CD14-positive monocyte (primary cell): ENCODE measurements around the gene PCOLCE2. TPM values are rescaled to one million over a fixed set of nuclear protein-coding genes. Genes with fewer than 3 reads are reported as not detected.

Source experiments
- DNase-seq, 3 donors: peaks; one replicate each; pipeline ENCODE4 v3.0.0-alpha.2; 2011 to 2022
- H2AFZ ChIP-seq: 2 replicates; pipeline ENCODE4 v1.6.0; 2012; ENCODE audit warnings: mild to moderate bottlenecking, low read depth, low read length, inconsistent platforms; ENCODE audit not compliant: insufficient read depth, poor library complexity, severe bottlenecking
- H3K27ac ChIP-seq, 2 donors: 1 replicate in 1 of 2; 2 replicates in 1 of 2; pipeline ENCODE4 v1.5.1; 2012 to 2013; ENCODE audit warnings: low read length in 2 of 2, control low read depth in 1 of 2, inconsistent platforms in 1 of 2, low read depth in 1 of 2, mild to moderate bottlenecking in 1 of 2
- H3K27me3 ChIP-seq, 2 donors: one replicate each; pipeline versions ENCODE4 v1.6.0 to v1.6.1; 2011 to 2013; ENCODE audit warnings: low read length in 2 of 2; ENCODE audit not compliant: control insufficient read depth in 2 of 2, insufficient read depth in 2 of 2
- H3K36me3 ChIP-seq, 2 donors: replicated peaks in 1 of 2; 1 replicate in 1 of 2; 2 replicates in 1 of 2; pipeline versions ENCODE4 v1.5.1 to v1.6.1; 2012 to 2013; ENCODE audit warnings: low read length in 2 of 2, control low read depth in 1 of 2, inconsistent platforms in 1 of 2, mild to moderate bottlenecking in 1 of 2; ENCODE audit not compliant: insufficient read depth in 2 of 2, control insufficient read depth in 1 of 2
- H3K4me1 ChIP-seq, 2 donors: 1 replicate in 1 of 2; 2 replicates in 1 of 2; pipeline versions ENCODE4 v1.5.1 to v1.6.1; 2012 to 2013; ENCODE audit warnings: low read length in 2 of 2, control low read depth in 1 of 2, inconsistent platforms in 1 of 2, mild to moderate bottlenecking in 1 of 2, moderate library complexity in 1 of 2; ENCODE audit not compliant: insufficient read depth in 2 of 2, control insufficient read depth in 1 of 2
- H3K4me2 ChIP-seq: replicated peaks from 2 replicates; pipeline ENCODE3; 2012; ENCODE audit warnings: low read length, moderate library complexity, mild to moderate bottlenecking; ENCODE audit not compliant: poor library complexity, severe bottlenecking; ENCODE audit errors: extremely low read depth
- H3K4me3 ChIP-seq, 3 experiments: fragments of 200-600 bp in 1 of 3; sonication (generic) in 1 of 3; replicated peaks in 1 of 3; 1 replicate in 2 of 3; 2 replicates in 1 of 3; pipeline ENCODE4 v1.5.1; 2011 to 2013; ENCODE audit warnings: low read length in 3 of 3, mild to moderate bottlenecking in 3 of 3, control low read depth in 2 of 3, low read depth in 2 of 3, inconsistent platforms in 1 of 3, moderate library complexity in 1 of 3
- H3K79me2 ChIP-seq: 2 replicates; pipeline ENCODE4 v1.6.0; 2012; ENCODE audit warnings: mild to moderate bottlenecking, control low read depth, inconsistent platforms, low read length, moderate library complexity; ENCODE audit not compliant: insufficient read depth
- H3K9ac ChIP-seq: 2 replicates; pipeline ENCODE4 v1.6.0; 2017; ENCODE audit warnings: low read length, mild to moderate bottlenecking; ENCODE audit not compliant: insufficient read depth, poor library complexity, severe bottlenecking
- H3K9me3 ChIP-seq, 2 donors: replicated peaks in 1 of 2; 1 replicate in 1 of 2; 2 replicates in 1 of 2; pipeline versions ENCODE4 v1.5.1 to v1.6.1; 2012 to 2013; ENCODE audit warnings: low read length in 2 of 2, control low read depth in 1 of 2; ENCODE audit not compliant: control insufficient read depth in 1 of 2, insufficient read depth in 1 of 2
- H4K20me1 ChIP-seq: 2 replicates; pipeline ENCODE4 v1.6.0; 2012; ENCODE audit warnings: mild to moderate bottlenecking, low read length, control low read depth, moderate library complexity; ENCODE audit not compliant: insufficient read depth
- H3K27ac Mint-ChIP-seq, 7 donors: one replicate each; pipeline ENCODE4 v1.8.0; 2020; ENCODE audit warnings: mild to moderate bottlenecking in 7 of 7, mixed read lengths in 7 of 7, moderate library complexity in 6 of 7, inconsistent platforms in 2 of 7
- H3K27me3 Mint-ChIP-seq, 3 donors: one replicate each; pipeline ENCODE4 v1.8.0; 2021 to 2022; ENCODE audit warnings: low read depth in 3 of 3, mild to moderate bottlenecking in 3 of 3, mixed read lengths in 3 of 3, moderate library complexity in 3 of 3, inconsistent platforms in 1 of 3
- H3K36me3 Mint-ChIP-seq, 2 donors: one replicate each; pipeline ENCODE4 v1.8.0; 2020; ENCODE audit warnings: mixed read lengths in 2 of 2, inconsistent platforms in 1 of 2, mild to moderate bottlenecking in 1 of 2
- H3K4me1 Mint-ChIP-seq: one replicate; pipeline ENCODE4 v1.8.0; 2020; ENCODE audit warnings: mild to moderate bottlenecking, mixed read lengths
- H3K4me3 Mint-ChIP-seq, 2 donors: one replicate each; pipeline ENCODE4 v1.8.0; 2020; ENCODE audit warnings: mild to moderate bottlenecking in 2 of 2, mixed read lengths in 2 of 2, moderate library complexity in 1 of 2
- H3K9me3 Mint-ChIP-seq, 7 donors: one replicate each; pipeline ENCODE4 v1.8.0; 2020 to 2022; ENCODE audit warnings: mixed read lengths in 7 of 7, mild to moderate bottlenecking in 6 of 7, moderate library complexity in 6 of 7, inconsistent platforms in 2 of 7
- CTCF ChIP-seq: fragments of 200-600 bp; IDR thresholded peaks from one replicate; pipeline ENCODE4 v1.8.0; 2022; ENCODE audit warnings: antibody characterized with exemption, mild to moderate bottlenecking
- WGBS: methylation state at CpG from one replicate; pipeline ENCODE4 v1.1.5; 2013; ENCODE audit warnings: missing lambda C conversion rate; ENCODE audit not compliant: insufficient coverage; 5-methylcytosine and 5-hydroxymethylcytosine counted together
- intact Hi-C, 2 donors: fragments of 100-400 bp; cut with micrococcal nuclease; formaldehyde crosslinking; loops; one replicate each; pipeline versions ENCODE4 v1.15.0 to v1.15.1; 2023
- polyA plus RNA-seq, 3 donors: library from polyadenylated mRNA; depleted of rRNA in 1 of 3; unstranded in 2 of 3; stranded (reverse) in 1 of 3; fragments of 300-500 nt in 2 of 3; fragments of >200 nt in 1 of 3; fragmentation: Illumina TruSeq in 2 of 3; gene quantifications; 1 replicate in 2 of 3; 2 replicates in 1 of 3; pipeline ENCODE4 v1.2.3, GENCODE V29; 2012 to 2021

PCOLCE2 gene
- polyA plus RNA-seq, 3 donors: not detected

GRCh38 chr3:142850395-142851023, 38.4 kb downstream of the PCOLCE2 start:
- Histone ChIP-seq H3K27me3 (no peaks in the 10 kb centered on the region), H3K4me1 (peaks cover 17 to 21% of the 10 kb centered on the region in 2 donors), H3K36me3 (no peaks in the 10 kb centered on the region), H3K79me2 (no peaks in the 10 kb centered on the region), H3K4me3 (no peak overlapping the region), H4K20me1 (no peaks in the 10 kb centered on the region), H3K9me3 (peaks cover 0 to 6% of the 10 kb centered on the region in 2 donors), H3K9ac (no peak overlapping the region), H3K4me2 (peak overlapping the region; percentile 21), H3K27ac (peak overlapping the region in 1 of 2 donors; percentile 70), H2AFZ (peak overlapping the region; percentile 49)
- Mint-ChIP-seq H3K27ac (no peak overlapping the region), H3K4me3 (no peak overlapping the region), H3K27me3 (no peaks in the 10 kb centered on the region), H3K36me3 (no peaks in the 10 kb centered on the region), H3K4me1 (peaks cover 3% of the 10 kb centered on the region), H3K9me3 (peaks cover 0 to 3% (median 0%) of the 10 kb centered on the region in 7 donors)
- WGBS: 0% methylated on average over 2 of the region's 2 CpGs
- TF ChIP-seq CTCF: no peak
- DNase-seq: peak; percentile 61 to 78 (median 78)
- intact Hi-C loops: no loop called here

GRCh38 chr3:142849148-142849547, 39.7 kb downstream of the PCOLCE2 start:
- Histone ChIP-seq H4K20me1 (no peaks in the 10 kb centered on the region), H3K4me3 (no peak overlapping the region), H3K9me3 (peaks cover 0 to 6% of the 10 kb centered on the region in 2 donors), H3K27me3 (no peaks in the 10 kb centered on the region), H3K79me2 (no peaks in the 10 kb centered on the region), H3K27ac (no peak overlapping the region), H3K4me1 (peaks cover 17 to 21% of the 10 kb centered on the region in 2 donors), H3K4me2 (no peak overlapping the region), H3K9ac (no peak overlapping the region), H2AFZ (no peak overlapping the region), H3K36me3 (no peaks in the 10 kb centered on the region)
- no peaks in the 10 kb centered on the region for H3K27me3 Mint-ChIP-seq
- TF ChIP-seq CTCF: no peak
- no peaks in the 10 kb centered on the region for H3K36me3 Mint-ChIP-seq
- no peak overlapping the region for H3K27ac Mint-ChIP-seq
- peaks cover 0 to 3% (median 0%) of the 10 kb centered on the region in 7 donors for H3K9me3 Mint-ChIP-seq
- WGBS: no CpG with 5 or more reads among the region's 3 CpGs
- no peak for DNase-seq
- peaks cover 3% of the 10 kb centered on the region for H3K4me1 Mint-ChIP-seq
- intact Hi-C loops: no loop called here
- no peak overlapping the region for H3K4me3 Mint-ChIP-seq
